ENCODE data around the gene CCM2.
"Not testable (repeated sequence)": the region's sequence is repeated elsewhere in the genome, so short reads cannot be mapped to it uniquely, and the experiment has no call there.

Gene CCM2

DNA sequence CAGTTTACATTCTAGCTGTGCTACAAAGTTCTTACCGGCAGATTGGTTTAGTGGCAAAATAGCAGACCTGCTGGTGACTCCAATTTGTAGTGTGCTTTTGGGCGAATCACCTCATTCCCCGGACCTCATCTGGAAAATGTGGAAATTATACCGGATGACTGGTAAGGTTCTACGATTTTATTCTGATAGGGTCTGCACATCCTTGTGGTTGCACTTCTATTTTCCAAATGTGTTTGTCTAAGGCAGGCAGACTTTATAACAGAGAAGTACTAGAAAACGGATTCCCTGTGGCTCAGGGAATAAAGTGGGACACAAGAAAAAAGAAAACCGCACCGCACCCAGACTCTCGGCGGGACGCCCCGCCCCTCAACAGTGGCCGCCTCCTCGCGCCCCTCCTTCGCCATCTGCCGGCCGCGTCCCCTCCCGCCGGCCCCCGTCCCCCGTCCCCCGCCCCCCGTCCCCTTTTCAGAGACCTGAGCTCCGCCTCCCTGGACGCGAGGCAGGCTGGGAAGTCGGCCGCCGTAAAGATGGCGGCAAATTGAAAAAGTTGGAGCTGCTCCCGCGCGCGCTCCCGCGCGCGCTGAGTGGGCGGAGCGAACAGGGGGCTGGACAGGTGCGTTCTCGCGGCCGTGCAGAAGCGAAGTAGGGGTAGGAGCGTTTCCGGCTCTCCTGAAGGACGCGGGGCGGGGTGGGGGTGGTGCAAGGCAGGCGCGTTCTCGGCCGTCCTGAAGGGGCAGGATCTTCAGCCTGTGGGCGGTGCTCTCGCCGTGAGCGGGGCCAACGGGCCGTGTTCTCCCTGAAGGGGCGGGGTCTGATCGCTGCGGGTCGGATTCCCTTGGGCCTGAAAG, 532 bp upstream of the CCM2 start:
- peak; percentile 98 for DNase-seq (ENCODE audit: low spot score)

DNA sequence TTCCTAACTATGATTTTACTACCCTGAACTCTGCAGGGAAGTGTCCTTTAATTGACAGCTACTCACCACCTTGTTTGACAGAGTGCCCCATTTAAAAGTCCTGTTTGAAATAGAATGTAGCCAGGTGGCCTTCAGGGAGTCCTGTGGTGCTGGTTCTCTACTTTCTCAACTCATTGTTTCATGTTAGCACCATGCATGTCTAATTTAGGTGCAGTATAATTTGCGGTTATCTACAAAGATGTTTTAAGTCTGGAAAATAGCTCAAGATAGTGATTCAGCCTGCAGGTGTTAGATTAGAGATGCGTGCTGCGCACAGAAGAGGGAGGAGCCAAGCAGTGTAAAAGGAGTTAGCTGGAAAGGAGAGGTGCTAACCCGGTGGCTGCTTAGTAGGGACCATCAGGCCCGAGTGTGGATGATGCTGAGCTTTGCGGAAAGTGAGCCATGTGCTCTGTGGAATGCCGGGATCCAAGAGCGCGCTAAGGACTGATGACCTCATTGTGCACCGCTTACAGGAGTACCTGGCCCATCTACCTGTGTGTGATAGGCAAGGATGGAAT, 1.2 kb downstream of the CCM2 start:
- DNase-seq (ENCODE audit: low spot score), result no peak

DNA sequence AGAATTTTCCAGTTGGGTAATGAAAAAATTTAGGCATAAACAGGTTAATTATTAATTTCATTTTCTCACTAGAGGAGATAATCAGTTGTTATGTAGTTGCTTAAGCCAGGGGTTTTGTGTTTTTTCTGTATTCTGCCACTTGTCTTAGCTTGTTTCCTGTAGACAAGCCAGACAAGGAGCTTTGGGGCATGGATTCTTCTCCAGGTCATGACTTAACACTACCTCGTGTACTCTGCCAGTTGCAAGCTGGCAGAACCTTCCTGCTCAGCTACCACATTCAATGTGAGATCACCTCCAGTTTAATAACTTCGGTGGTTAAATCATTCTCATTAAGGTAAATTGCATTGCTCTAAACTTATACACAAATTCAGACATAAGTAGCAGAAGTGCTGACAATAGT, 1.8 kb downstream of the CCM2 start:
- no peak for DNase-seq (ENCODE audit: low spot score)

DNA sequence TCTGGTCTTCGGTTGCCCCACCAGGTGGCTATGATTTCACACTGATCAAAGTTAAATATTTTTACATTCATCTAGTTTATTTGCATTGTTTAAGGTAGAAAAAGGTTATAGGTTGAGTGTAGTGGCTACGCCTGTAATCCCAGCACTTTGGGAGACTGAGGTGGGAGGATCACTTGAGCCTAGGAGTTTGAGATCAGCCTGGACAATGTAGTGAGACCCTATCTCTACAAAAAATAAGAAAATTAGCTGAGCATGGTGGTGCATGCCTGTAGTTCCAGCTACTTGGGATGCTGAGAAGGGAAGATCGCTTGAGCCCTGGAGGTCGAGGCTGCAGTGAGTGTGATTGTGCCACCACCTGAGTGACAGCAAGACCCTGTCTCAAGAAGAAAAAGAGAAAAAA, 3.8 kb downstream of the CCM2 start:
- no peak for DNase-seq (ENCODE audit: low spot score)

DNA sequence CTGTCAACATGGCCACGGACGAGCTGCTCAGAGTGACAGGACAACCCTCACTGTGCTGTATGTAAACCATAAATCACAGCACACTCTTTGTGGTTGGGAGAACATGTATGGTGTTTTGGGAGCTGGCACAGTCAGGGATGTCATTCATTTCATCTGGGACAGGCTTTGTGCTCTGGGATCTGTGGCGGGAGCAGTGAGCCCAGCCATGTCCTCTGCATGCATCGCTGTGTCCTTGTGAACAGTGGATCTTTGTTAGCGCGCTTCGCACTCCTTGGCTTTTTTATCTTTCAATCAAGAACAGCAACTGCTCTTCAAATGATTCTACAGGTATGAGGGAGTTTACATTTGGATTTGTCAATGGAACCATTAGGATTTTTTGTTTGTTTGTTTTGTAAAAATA, 7.1 kb downstream of the CCM2 start:
- no peak for DNase-seq (ENCODE audit: low spot score)

DNA sequence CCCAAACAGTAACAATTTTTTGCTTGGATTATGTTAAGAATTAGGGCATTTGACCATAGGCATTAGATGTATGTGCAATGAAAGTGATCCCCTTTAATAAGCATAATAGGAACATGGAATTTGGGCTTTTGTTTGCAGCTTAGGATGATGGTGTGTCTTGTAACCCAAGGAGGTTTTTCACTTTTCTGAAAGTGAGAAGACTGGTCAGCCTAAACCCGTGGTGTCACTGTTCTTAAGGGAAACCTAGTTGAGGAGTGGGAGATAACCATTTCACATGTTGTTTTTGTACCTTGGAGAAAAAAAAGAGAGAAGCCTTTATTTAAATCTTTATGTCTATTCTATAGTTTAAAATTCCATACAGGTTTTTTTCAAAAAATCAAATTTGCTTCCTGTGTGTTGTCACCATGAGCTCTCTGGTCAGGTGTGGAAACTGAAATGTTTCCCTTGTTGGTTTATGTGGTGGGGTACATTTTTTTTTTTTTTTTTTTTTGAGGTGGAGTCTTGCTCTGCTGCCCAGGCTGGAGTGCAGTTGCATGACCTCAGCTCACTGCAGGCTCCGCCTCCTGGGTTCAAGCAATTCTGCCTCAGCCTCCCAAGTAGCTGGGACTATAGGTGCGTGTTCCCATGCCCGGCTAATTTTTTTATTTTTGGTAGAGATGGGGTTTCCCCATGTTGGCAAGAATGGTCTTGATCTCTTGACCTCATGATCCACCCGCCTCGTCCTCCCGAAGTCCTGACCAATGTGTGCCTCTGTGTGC, 7.7 kb downstream of the CCM2 start:
- DNase-seq (ENCODE audit: low spot score), result no peak

DNA sequence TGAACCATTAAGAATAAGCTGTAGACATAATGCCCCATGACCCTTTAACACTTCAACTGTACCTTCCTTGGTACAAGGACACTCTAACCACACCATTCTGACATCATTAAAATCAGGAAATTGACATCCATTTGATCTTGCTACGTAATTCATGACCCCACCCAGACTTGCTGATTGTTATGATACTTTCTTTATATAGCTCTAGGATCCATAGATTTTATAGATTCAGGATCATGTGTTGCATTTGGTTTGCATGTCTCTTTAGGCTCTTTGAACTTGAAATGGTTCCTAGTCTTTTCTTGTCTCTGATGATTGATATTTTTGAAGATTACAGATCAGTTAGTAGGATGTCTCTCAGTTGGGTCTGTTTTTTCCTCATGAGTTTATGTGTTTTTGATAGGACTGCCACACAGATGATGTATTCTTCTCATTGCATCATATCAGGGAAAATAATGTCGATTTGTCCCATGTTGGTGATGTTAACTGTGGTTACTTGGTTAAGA, 13.5 kb downstream of the CCM2 start:
- no peak for DNase-seq (ENCODE audit: low spot score)

DNA sequence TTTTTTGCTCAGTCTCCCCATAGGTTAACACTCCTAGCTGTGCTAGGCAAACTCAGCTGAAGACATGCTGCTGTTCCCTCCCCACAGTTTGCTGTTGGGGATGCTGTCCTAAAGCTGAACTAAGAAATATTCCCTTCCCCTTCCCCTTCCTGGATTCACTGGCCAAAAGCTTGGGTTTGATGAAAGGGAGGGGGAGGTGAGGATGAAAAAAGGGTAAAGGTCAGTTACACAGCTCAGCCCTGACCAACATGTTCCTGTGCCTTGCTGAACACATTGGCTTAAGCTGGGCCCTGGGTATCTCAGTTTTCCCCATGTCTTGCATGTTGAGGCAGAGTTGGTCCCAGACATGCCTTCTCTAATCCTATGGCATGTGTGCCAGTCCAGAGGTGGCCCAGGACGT, 15.3 kb downstream of the CCM2 start:
- no peak for DNase-seq (ENCODE audit: low spot score)

DNA sequence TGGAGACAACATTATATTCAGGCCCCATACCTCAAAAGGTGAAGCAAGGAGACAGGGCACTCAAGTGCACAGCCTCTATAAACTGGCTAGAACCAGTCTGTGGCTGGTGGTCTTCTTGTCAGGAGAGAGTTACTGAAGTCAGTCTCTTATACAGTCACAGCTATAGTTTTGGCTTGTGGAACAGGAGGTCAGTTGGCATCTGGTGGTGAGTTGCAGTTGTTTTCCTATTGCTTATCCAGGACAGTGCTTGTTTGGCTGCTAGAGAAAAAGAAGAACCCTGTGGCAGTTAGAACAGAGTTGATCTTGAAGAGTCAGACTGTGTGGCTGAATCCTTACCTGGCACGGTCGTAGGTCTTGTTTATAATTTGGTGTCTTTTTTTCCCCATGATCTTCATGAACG, 17.3 kb downstream of the CCM2 start:
- no peak for DNase-seq (ENCODE audit: low spot score)

DNA sequence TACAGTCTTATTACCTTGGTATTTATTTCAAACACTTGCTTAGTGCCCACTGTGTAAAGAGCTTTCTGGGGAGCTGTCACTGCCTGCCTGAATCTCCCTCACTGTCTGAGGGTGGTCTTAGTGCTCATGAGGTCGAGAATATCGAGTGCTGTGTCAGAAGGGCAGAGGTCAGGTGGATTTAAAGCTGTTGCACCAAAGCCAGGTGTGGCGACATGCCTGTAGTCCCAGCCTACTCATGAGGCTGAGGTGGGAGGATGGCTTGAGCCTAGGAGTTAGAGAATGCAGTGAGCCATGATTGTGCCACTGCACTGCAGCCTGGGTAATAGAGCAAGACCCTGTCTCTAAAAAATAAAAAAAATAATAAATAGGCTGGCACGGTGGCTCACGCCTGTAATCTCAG, 20.9 kb downstream of the CCM2 start:
- DNase-seq (ENCODE audit: low spot score), result no peak

DNA sequence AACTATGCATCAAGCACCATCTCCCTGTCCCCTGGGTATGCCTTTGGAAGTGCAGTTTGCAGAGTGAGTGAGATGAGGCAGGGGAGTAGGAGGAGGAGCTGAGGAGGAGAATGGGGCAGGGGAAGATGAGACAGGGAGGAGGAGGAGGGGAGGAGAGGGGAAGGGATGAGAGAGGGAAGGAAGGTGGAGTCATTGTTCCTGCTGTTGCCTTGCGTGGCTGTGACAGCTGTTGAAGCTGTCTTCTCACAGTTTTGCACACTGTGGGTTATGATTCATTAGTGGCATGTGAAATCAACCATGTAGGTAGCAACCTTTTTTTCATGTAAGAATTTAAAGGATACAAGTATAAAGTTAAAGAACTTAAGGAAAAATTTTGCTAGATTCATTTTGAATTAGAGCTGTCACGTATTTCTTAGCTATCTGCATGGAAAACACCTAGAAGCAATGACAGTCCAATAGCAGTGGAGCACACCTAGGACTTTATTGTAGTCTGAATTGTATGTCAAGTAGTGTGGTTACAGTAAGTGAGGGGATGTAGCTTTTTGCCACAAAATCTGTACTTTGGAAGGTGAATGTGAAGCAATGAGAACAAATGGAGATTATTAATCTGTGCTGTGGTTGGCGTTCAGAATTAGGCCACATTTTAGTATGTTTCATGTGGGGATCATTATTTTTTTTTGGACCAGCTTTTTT, 21.7 kb downstream of the CCM2 start:
- DNase-seq (ENCODE audit: low spot score), result no peak

DNA sequence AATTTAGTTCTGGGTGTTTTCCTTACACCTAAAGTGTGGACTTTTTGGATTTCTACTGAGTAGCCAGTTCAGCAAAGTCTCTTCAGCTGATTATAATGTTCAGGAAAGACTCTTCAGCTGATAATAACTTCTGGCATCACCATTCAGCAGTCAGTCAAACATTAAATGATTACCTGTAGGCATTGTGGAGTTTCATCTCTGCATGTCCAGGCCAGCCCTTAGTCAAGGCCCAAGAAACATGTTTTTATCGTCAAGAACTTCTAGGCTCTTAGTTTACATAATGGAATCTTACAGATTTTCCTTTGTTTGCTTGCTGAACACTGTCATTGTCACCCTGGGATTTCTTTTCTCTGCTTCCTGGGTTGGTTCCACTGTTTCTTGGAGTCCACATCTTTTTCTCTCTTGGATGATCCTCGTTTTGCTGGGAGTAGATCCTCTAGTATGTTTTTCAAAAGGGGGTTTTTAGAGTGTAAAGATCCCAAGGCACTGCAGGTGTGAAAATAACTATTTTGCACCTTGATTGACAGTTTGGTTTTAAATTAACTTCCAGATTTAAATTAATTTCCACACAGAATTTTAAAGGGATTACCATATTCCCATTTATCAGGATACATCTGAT, 24.2 kb downstream of the CCM2 start:
- no peak for DNase-seq (ENCODE audit: low spot score)

DNA sequence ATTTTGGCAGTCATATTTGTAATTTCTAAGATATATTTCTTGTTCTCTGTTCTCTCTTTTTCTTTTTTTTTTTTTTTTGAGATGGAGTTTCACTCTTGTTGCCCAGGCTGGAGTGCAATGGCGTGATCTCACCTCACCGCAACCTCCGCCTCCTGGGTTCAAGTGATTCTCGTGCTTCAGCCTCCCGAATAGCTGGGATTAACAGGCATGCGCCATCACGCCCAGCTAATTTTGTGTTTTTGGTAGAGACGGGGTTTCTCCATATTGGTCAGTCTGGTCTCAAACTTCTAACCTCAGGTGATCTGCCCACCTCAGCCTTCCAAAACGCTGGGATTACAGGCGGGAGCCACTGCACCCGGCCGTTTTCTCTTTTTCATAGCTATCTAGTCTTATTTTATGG, 25.5 kb downstream of the CCM2 start:
- not testable (repeated sequence) for DNase-seq (ENCODE audit: low spot score)

DNA sequence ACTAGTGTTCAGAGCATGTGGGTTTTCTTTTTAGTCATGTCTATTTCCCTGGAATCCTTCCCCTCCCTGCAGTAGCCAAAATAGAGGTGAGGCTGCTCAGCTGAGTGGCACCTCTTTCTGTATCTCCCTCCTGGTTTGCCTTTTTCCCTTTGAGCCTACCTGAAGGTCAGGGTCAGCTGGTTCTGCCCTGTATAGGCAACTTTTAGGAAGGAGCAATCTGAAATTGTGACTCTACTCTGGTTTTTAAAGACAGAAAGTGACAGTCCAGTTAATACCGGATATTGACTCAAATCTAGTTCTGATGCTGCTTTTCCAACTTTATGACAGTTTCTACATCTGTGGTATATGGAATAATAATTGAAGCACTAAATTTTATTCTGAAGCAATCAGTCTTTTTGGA, 26.0 kb downstream of the CCM2 start:
- no peak for DNase-seq (ENCODE audit: low spot score)

DNA sequence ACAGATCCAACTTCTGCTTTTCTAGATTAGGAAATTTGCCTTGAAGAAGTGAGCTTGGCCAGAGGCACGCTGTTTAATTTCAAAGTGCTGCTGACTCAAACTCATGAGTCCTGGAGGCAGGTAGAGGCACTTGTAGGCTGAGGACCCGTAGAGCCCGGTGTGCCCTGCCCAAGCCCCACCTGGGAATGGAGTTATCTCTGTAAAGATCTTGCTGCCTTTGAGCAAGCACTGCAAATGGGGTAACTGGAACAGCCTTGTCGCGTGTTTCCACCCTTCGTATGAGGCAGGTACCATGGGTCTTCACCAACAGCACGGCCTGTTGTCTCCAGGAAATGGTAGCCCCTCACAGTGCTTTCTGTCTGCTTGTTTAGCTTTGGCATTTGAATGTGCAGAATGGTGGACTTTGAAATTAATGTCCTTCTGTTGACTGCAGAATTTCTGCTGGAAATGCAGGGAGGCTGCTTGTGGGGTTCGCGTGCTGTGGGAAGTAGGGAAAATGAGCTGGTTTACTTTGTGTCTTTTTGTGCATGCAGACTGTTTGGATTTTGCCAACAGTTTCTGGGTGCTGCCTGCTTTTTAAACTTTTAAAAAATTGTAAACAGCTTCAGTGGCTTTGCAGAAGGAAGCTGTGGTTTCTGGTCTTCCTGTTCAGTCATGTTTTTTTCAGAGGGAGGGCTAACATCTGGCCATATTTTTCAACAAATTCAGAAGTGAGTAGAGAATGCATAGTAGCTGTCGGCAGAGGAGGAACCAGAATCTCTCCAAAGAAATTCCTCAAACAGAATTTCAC, 27.2 kb downstream of the CCM2 start:
- DNase-seq (ENCODE audit: low spot score), result no peak

DNA sequence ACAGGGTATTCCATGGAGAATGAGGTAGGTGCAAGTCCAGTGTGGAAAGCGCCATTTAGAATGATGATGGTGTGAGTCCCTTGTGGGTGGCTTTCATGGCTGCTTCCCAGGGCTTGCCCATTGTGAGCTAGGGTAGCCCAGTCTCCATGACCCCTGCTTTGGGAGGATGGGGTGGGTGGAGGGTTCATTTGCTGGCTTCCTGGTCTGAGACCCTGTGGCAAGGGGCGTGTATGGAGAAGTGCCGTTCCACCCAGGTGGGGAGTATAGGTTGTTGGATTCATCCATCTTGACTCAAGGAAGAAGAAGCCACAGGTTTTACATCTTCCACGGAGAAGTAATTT, 27.7 kb downstream of the CCM2 start:
- no peak for DNase-seq (ENCODE audit: low spot score)

DNA sequence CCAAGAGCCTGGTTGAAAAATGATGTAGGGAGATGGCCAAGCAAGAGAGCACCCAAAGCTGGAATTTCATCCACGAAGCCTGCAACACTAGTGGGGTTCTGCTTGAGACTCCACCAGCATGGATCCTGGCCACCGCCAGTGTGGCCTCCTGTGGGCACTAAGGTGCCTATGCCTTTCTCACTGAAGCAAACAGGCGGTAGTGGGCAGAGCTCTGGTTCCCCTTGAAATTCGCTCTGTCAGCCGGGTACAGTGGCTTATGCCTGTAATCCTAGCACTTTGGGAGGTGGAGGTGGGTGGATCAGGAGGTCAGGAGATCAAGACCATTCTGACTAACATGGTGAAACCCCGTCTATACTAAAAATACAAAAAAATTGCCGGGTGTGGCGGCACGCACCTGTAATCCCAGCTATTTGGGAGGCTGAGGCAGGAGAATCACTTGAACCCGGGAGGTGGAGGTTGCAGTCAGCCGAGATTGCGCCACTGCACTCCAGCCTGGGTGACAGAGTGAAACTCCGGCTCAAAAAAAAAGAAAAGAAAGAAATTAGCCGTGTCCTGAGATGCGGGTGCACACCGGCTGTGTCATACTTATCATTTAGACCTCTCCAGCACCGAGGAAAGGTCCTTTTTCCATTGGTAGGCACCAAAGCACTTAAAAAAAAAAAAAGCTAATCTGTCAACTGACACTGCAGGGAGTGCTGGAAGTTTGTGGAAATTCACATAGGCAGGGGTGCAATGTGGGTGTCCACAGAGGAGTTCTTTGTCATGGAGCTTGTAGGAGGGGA, 28.3 kb downstream of the CCM2 start:
- no peak for DNase-seq (ENCODE audit: low spot score)

DNA sequence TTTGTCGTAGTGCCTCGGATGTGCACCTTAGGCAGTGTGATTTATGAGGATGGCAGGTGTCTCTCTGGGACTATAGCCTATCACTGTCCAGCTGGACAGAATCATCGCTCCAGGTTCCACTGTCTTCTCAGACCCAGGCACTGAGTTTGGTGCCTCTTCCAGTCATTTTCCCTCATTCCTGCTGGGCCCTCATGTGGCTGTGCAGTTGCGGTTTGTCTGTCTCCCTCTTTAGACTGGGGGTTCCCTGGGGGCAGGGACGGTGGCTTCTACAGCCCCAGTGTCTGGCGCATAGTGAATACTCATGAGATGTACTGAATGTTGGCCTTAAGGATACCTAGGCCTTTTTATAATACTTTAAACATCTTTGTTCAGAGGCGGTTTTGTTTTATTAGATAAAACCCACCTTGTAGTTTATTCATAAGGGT, 28.9 kb downstream of the CCM2 start:
- no peak for DNase-seq (ENCODE audit: low spot score)

DNA sequence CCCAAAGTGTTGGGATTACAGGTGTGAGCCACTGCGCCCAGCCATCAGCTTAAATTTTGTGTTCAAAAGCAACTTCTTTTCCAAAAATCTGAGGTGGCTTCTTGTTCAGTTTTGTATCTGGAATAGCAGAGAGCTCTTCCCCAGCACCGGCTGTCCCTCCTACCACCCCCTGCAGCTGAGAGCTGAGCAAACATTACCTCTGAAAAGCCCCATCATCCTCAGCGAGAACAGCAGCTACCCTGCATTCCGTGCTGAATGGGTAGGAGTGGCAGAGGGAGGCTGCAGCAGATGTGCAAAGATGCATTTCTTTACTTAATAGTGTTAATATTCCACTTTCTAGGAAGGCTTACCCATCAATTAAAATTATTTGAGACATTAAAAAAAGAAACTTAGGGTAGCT, 31.8 kb downstream of the CCM2 start:
- DNase-seq (ENCODE audit: low spot score), result no peak

DNA sequence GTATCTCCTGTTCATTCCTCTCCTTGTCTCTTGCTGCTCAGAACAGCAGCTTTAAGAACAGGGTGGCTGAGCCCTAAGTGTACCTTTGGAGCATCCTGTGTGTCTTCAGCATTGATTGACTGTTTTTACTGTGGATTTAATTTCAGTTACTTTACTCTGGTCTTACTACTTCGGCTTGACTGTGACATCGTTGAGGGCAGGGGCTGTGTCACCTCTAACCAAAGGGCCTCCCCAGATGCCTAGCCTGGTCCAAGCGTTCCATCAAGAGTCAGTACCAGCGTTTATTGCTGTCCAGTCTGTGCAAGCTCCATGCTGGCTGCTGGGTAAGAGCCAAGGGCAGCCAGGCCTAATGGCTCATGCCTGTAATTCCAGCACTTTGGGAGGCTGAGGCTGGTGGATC, 32.4 kb downstream of the CCM2 start:
- no peak for DNase-seq (ENCODE audit: low spot score)
